GM12892 (cell line): ENCODE results near the gene SLC22A12.

Source experiments
- POLR2A ChIP-seq: IDR thresholded peaks from 2 replicates; pipeline ENCODE4 v1.6.1; 2011; ENCODE audit warnings: low read depth, low read length, control low read depth
- POLR2AphosphoS5 ChIP-seq: IDR thresholded peaks from 2 replicates; pipeline ENCODE4 v1.6.1; 2011; ENCODE audit warnings: low read depth, low read length, control low read depth

DNA sequence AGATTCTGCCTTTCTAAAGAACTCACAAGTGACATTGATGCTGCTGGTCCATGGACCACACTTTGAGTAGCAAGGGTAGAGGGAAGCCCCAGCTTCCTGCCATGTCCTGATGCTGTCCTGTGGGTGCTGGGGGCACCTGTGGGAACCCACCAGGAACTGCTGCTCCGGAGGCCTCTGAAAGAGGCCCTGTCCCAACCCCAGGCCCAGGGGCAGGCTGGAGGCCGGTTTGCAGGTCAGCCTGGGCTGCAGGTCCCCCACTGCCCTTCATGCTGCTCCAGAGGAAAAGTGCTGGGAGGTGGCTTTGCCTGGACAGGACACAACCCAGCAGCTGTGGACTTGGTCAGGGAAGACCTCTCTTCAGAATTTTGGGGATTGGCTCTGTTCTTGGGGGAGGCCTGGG lies 44.8 kb upstream of the SLC22A12 start:
- TF ChIP-seq POLR2AphosphoS5 (no peak), POLR2A (no peak)
